SK-N-MC (cell line): ENCODE results near the gene ANKS1B.

Experiments used
- EZH2 ChIP-seq: fragments of 200-600 bp; sonication (generic); IDR thresholded peaks from one replicate; pipeline ENCODE4 v1.6.1; 2017; ENCODE audit warnings: antibody characterized with exemption
- FOXP2 ChIP-seq: optimal IDR thresholded peaks from 2 replicates; pipeline ENCODE3; 2011; ENCODE audit warnings: mild to moderate bottlenecking, moderate library complexity; ENCODE audit not compliant: insufficient read depth; ENCODE audit errors: extremely low read length, control extremely low read depth
- POLR2AphosphoS5 ChIP-seq: IDR thresholded peaks from 2 replicates; pipeline ENCODE4 v1.6.1; 2012; ENCODE audit warnings: mild to moderate bottlenecking, low read depth, low read length, borderline replicate concordance

DNA sequence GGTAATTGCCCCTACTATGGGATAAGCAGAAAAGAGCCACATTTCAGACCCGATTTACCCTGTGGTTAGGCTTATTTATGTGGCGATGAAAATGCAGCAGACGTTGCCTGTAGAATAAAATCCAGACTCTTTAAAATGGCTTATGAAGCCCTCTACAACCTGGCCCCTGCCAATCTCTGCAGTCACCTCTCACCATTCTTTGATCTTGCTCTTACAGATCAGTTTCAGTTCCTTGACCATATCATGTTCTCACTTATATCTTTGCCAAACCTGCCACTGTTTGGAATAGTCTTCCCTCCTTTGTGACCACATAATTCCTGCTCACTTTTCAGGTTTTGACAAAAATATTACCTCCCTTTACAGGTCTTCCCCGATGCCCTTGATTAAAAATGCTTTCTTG, 601.5 kb downstream of the ANKS1B start:
- TF ChIP-seq FOXP2 (no peak), EZH2 (no peak), POLR2AphosphoS5 (no peak)
